ENCODE results near the gene EFL1.
"Not testable (repeated sequence)": the region's sequence is repeated elsewhere in the genome, so short reads cannot be mapped to it uniquely, and the experiment has no call there.

DNA sequence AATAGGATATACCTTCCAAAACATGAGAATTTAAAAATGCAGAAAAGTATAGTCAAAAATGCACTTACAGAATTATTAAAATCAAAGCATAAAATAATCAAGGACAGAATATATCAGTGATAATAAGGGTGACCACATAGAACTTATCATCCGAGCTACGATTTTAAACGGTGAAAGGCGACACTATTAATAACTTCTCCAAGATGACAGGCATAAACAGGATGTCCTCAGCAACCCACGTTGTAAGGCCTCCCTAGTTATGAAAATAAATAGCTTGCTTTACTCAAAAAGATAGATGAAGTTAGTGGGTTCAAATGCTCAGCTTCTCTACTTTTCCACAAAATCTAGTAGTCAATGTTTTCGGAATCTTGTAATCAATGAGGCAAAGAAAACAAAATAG, 68.0 kb downstream of the EFL1 start:
- not testable (repeated sequence) for TF ChIP-seq CTCF (conservative IDR thresholded peaks at IDR 0.05); EZH2 (IDR thresholded peaks at IDR 0.05; ENCODE audit: low read depth)
